HG03460 (cell line): Measurements from ENCODE around the gene OGDHL.
"Not testable (repeated sequence)": the region's sequence is repeated elsewhere in the genome, so short reads cannot be mapped to it uniquely, and the experiment has no call there.

Experiments
- ATAC-seq: cut with Tn5 transposase; IDR thresholded peaks from one replicate; pipeline ENCODE4 v1.9.1; 2021; ENCODE audit not compliant: unreplicated experiment

Gene OGDHL

GRCh38 chr10:49740346-49741107 lies 21.6 kb downstream of the OGDHL start:
- ATAC-seq = no peak

- no peak for ATAC-seq
Observed at GRCh38 chr10:49739426-49739825, 22.7 kb downstream of the OGDHL start.

DNA sequence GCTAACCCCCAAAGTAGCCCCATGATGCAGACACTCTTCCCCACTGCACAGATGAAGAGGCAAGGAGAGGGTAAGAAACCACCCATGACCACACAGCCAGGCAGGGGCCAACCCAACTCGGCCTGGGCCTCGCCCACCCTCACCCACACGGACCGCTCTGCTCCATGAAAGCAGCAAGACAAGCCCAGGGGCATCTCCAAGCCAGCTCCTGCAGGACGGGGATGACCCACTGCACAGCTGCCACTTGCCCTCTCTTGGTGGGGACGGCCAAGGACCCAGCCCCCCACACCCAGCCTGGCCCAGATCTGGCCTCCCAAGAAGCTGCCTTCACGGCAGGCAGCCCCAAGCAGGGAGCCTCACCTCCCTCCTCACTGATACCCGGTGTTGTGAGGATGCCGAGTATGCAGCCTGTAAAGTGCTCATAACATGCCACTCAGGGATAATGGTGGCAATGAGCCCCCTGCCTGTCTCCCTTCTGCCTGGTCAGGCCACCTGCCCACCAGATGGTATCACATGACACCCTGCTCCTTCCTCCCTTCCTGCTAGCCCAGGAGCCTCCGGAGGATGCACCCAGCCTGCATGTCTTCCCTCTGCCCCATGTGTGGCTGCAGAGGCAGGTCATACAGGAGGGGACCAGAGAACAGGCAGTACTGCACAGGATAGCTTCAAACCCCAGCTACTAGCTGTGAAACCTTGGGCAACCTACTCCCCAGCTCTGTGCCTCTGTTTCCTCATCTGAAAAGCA lies 23.3 kb downstream of the OGDHL start:
- no peak for ATAC-seq

DNA sequence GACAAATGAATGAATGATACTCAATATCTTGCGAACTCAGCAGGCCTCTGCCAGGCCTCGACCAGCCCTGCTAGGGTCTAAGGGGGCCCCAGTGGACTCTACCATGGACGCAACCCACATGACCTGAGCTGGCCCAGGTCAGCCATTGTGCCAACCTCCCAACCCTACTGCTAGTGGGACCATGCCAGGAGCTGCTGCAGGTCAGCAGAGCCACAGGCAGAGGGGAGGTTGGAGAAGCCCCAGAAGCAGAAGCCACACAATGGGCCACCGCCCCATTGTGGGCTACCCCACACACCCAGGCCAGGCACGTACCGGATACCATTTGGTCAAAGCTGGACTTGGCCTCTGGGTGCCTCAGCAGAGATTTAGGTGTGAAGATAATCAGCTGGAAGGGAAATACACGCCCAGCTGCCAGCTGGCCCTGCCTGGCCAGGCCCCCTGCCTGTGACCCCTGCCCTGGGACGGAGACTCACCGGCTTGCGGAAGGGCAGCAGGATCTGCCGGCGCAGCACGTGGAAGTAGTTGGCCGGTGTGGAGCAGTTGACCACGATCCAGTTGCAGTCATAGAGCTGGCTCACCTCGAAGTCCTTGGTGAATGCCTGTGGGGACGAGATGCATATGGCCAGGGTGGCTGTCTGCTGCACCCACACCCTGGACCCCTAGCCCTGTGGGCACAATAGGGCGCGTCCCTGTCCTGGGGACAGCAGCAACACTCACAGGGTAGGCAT lies 24.5 kb downstream of the OGDHL start:
- ATAC-seq = no peak

GRCh38 chr10:49736564-49737113 lies 25.5 kb downstream of the OGDHL start:
- ATAC-seq = no peak

DNA sequence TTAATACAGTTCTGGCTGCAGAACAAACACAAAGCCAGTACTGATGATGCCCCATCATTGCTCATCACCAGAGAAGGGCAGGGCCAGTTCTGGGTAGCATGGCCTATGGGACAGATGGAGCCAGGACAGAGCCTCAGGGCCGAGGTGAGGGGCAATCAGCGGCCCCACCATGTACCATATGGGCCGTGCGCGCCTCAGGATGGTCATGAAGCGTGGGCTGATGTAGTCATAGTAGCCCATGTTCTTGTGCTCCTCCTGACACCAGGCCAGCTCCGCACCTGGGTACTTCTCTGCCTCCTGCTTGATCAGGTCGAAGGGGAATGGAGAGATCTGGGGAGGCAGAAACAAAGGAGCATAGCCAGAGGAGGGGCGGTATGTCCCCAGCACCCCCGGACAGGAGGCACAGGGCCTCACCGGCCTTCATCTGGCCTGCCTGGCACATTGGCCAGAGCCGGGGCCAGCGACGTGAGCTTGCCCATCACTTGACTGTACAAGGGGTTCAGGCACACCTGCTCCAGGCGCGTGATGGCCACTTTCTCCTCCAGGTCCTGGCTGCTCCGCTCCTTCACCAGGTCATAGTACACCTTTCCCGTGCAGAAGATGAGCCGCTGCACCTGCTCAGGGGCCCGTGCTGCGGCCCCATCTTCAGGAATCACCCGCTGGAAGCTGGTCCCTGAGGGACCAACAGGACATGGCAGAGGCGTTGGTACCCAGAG lies 26.1 kb downstream of the OGDHL start:
- no peak for ATAC-seq

DNA sequence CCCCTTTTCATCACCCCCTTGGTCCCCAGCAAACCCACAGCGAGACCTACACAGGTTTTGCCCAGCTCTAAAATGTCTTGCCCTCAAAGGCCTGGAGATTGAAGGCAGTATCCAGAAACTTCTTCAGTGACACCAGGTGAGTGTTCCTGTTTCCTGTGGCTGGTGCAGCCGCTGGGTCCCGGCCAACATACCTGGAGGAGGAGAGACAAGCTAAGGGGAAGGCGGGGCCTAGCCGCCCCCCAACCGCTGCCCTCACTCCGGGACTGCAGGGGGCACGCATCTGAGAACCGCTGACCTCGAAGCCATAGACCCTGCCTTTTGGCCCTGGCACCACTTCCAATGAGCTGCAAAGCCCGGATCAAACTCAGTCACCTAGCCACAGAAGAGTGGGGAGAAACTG lies 27.0 kb downstream of the OGDHL start:
- no peak for ATAC-seq

GRCh38 chr10:49734676-49735075 lies 27.4 kb downstream of the OGDHL start:
- ATAC-seq = no peak

GRCh38 chr10:49733866-49734265 lies 28.3 kb downstream of the OGDHL start:
- no peak for ATAC-seq

GRCh38 chr10:49726593-49726992 lies 35.5 kb downstream of the OGDHL start:
- ATAC-seq = no peak

- not testable (repeated sequence) for ATAC-seq
Observed at GRCh38 chr10:49715157-49715556, 47.0 kb downstream of the OGDHL start.

- ATAC-seq = no peak
Observed at GRCh38 chr10:49713266-49713665, 48.9 kb downstream of the OGDHL start.

DNA sequence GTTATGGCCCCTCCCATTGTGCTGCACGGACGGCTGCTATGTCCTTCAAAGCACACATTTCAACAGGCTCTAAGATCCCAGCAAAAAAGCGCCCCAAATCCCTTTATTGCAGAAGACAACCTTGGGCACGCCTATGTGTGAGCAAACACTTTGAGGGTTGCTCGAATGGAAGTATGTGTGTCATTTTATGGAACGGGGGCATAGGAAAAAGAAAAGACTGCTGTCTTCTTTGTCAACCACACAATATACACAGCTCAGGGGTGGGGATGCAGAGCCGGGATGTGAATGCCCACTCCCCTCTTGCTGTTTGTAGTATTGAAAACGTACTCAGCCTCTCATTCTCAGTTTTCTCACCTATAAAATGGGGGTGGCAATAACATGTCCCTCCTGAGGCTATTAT lies 50.6 kb downstream of the OGDHL start:
- no peak for ATAC-seq

GRCh38 chr10:49710966-49711365 lies 51.2 kb downstream of the OGDHL start:
- no peak for ATAC-seq

GRCh38 chr10:49709934-49710333 lies 52.2 kb downstream of the OGDHL start:
- no peak for ATAC-seq

- no peak for ATAC-seq
Observed at GRCh38 chr10:49707585-49707984, 54.5 kb downstream of the OGDHL start.

DNA sequence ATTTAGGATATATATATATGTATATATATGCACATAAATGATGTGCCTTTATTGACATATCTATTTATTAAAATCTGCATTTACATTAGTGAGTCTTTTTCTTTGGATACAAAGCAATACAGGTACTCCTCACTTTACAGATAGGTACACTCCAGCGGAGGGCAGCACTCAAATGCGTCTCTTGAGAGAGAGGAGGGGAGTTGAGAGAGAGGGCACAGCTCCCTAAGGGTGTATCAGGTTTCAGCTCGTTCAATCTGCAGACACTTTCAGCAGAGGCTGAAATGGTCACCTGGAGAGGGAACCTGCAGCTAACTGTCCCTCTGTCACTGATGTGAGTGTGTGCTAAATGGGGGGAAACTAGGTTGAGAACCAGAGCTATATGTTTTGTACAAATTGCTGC lies 61.1 kb downstream of the OGDHL start:
- ATAC-seq = no peak

DNA sequence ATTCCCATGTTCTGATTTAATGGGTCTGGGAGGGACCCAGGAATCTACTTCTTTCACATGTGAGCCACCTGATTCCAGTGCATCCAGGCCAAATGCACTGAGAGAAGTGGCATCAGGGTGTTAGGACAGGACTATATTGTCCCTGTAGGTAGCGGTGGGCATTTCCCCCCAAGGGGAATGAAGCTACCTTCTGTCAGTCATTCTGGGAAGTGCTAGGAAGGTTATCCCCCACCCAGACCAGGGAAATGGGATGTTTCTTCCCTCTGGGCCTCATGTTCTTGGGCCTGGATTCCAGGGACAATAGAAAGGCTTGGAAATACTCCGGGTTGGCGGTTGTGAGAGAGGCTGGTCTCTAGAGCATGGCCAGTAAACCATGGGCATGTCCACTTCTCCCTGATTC lies 61.9 kb downstream of the OGDHL start:
- no peak for ATAC-seq

DNA sequence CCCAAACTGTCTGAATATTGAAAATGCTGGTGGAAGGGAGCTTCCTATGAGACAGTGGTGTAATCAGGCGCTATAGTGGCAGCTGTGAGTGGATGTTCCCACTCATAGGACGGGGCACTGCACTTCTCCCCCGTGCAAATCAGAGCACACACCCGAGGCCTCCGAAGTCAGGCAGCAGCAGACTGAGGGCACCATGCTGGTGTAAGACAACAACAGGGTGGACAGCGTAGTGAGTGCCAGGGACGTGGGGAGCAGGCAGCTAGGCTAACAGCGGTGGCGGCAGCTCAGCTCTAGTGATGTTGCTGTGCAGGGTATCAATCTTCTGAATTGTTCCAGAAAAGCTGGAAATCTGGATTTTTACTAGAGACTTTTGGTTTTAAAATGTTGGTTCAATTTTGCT lies 63.4 kb downstream of the OGDHL start:
- no peak for ATAC-seq

DNA sequence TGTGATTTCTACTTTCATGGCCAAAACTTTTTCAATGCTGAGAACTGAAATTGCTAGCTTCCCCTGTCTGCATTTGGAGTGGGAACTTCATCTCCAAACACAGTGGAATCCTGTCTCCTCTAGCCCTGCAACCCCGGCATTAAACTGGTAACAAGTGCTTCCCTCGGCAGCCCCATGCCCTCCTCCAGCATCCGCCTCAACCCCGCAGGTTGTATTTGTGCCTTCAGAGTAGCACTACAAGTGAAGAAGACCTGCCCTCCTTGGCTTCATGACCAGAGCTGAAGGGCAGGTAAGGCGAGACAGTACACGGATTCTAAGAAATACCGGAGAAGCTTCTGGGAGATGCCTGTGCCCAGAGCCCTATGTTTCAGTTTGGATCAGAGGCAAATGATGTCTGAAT lies 65.8 kb downstream of the OGDHL start:
- no peak for ATAC-seq

DNA sequence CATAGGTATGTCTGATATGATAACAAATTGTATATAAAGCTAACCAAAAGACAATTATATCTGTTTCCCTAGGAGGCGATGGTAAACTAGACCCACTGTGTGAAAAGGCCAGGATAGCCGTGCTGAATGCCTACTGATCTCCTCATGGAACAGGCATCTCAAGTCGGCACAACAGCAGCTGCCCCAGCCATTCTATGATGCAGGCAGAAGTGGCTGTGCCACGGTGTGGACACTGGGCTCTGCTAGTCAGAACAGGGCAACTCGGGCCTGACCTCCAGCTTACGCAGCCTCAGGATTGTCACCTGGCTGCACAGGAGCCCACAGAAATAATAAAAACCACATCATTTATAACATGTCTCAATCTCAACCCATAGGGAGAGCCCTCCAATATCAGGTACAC lies 67.7 kb downstream of the OGDHL start:
- no peak for ATAC-seq
